ENCODE results near the gene BCAP31.

BCAP31 gene

DNA sequence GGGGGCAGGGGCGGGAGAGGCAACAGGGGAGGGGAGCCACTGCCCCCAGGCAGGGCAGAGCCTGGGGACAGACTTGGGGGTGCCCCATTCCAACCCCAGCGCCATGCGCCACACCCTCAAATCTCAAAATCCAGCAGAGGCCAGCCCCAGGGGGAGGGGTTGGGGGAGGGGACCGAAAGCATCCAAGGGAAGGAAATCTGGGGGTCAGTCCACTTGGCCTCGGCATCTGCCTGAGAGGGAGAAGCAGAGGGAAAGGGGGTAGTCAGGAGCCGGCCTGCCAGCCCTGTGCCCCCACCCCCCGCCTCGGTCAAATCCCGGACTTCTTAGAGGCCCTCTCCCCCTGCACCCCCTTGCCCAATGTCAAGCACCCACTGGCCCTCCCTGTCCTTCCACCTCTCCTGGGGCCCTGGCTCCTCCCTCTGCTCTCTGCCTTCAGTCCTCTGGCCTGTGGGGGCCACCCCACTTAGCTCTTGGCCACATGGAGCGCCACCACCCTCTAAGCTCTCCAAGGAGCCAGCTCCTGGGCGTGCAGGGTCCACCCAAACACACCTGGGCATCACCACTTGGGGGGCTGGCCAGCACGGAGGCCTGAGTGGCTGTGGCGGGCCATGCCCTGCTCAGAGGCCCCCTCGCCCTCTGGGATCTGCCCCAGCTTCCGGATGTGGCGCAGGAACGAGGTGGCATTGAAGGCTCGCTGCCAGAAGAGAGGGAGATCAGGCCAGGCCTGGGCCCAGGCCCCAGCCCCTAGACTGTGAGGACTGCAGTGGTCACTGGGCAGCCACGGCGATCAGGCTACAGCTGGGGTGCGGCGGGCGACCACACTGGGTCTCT is 54.1 kb downstream of the BCAP31 start:
- no peak for TF ChIP-seq POLR2AphosphoS5 (IDR thresholded peaks at IDR 0.05; ENCODE audit: low read depth)
- TF ChIP-seq, protein P1, sequence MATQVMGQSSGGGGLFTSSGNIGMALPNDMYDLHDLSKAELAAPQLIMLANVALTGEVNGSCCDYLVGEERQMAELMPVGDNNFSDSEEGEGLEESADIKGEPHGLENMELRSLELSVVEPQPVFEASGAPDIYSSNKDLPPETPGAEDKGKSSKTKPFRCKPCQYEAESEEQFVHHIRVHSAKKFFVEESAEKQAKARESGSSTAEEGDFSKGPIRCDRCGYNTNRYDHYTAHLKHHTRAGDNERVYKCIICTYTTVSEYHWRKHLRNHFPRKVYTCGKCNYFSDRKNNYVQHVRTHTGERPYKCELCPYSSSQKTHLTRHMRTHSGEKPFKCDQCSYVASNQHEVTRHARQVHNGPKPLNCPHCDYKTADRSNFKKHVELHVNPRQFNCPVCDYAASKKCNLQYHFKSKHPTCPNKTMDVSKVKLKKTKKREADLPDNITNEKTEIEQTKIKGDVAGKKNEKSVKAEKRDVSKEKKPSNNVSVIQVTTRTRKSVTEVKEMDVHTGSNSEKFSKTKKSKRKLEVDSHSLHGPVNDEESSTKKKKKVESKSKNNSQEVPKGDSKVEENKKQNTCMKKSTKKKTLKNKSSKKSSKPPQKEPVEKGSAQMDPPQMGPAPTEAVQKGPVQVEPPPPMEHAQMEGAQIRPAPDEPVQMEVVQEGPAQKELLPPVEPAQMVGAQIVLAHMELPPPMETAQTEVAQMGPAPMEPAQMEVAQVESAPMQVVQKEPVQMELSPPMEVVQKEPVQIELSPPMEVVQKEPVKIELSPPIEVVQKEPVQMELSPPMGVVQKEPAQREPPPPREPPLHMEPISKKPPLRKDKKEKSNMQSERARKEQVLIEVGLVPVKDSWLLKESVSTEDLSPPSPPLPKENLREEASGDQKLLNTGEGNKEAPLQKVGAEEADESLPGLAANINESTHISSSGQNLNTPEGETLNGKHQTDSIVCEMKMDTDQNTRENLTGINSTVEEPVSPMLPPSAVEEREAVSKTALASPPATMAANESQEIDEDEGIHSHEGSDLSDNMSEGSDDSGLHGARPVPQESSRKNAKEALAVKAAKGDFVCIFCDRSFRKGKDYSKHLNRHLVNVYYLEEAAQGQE (IDR thresholded peaks at IDR 0.05; ENCODE audit: insufficient replicate concordance, low read depth) = no peak
- TF ChIP-seq GABPA (IDR thresholded peaks at IDR 0.05; ENCODE audit: low read depth) = no peak
- TF ChIP-seq, protein P2, sequence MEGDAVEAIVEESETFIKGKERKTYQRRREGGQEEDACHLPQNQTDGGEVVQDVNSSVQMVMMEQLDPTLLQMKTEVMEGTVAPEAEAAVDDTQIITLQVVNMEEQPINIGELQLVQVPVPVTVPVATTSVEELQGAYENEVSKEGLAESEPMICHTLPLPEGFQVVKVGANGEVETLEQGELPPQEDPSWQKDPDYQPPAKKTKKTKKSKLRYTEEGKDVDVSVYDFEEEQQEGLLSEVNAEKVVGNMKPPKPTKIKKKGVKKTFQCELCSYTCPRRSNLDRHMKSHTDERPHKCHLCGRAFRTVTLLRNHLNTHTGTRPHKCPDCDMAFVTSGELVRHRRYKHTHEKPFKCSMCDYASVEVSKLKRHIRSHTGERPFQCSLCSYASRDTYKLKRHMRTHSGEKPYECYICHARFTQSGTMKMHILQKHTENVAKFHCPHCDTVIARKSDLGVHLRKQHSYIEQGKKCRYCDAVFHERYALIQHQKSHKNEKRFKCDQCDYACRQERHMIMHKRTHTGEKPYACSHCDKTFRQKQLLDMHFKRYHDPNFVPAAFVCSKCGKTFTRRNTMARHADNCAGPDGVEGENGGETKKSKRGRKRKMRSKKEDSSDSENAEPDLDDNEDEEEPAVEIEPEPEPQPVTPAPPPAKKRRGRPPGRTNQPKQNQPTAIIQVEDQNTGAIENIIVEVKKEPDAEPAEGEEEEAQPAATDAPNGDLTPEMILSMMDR (IDR thresholded peaks at IDR 0.05; ENCODE audit: insufficient read depth, low read length) = no peak
- peaks cover 5% of the 10 kb centered on the region for H3K27me3 ChIP-seq (ENCODE audit: insufficient read depth, poor library complexity, severe bottlenecking)
- no peak overlapping the region for H3K4me3 ChIP-seq (replicated peaks; ENCODE audit: insufficient read depth, low read length)
- H3K27ac ChIP-seq (replicated peaks) = no peak overlapping the region
- no peak for DNase-seq (ENCODE audit: low read depth in 1 of 2, low spot score in 1 of 2)

DNA sequence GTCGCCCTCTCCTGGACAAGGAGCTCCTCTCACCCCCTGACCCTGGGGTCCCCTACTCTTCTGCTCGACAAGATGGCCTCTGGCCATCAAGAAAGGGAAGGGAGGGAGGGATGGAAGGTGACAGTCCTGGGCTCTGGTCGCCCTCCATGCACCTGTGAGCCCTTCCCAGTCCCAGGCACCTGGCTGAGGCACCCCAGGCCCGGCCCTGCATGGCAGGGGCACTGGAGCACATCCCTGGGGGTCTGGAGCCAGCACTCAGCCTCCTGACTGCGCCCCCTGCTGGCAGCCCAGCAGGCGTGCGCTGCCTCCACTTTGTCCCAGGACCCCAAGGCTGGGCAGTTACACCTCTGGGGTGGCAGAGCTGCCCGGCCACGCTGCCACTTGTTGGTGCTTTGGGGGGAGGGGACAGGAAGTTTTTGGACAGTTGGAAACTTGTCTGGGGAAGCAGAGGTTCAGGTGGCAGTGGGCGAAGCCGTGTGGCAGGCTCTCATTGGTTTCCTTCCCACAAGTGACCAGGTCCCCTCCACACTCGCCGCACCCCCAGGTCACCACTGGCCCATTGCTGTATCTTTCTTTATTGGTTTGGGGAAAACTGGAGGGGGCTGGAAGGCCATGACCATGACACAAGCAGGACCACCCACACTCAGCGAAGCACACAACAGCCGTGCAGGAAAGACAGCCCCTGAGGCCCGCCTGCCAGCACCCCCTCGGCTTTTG is 54.9 kb downstream of the BCAP31 start:
- H3K27me3 ChIP-seq (ENCODE audit: insufficient read depth, poor library complexity, severe bottlenecking) = peaks cover 2% of the 10 kb centered on the region
- no peak overlapping the region for H3K27ac ChIP-seq (replicated peaks)
- DNase-seq (ENCODE audit: low read depth in 1 of 2, low spot score in 1 of 2) = no peak
- H3K4me3 ChIP-seq (replicated peaks; ENCODE audit: insufficient read depth, low read length) = no peak overlapping the region
- no peak for TF ChIP-seq SPI1 (IDR thresholded peaks at IDR 0.05; ENCODE audit: borderline replicate concordance, low read depth)
- TF ChIP-seq, protein P2 (IDR thresholded peaks at IDR 0.05; ENCODE audit: insufficient read depth, low read length) = peak; percentile 20
- TF ChIP-seq POLR2AphosphoS5 (IDR thresholded peaks at IDR 0.05; ENCODE audit: low read depth) = no peak

DNA sequence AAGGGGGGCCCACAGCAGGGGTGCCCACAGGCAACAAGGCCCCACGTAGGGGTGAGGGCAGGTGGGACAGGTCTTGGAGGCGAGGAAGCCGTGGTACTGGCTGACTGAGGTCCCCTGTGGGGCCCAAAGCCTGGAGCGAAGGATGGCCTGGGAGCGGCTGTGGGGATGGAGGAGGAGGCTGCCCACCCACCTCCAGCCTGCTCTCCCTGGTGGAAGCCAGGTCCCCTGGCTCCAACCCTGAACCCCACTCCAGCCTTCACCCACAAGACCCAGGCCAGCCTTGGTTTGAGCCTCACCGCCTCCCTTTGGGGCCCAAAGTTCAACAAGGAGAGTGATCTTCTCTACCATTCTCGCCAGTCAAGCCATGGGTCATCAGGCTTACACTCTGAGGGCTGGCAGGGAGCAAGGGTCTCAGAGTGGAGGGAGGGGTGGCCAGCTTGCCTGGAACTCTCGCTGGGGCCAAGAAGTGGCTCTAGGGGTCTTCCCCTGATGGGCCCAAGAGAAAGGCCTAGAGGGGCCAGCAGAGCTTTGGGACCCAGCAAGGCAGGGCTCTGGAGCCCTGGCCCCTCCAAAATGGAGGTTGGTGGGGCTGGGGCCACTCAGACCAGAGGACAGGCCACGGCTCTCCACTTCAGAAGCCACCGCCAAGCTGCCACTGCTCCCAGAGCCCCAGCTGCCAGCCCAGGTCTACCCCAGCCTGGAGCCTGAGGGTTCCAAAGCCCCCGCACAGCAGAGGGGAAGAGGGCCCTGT is 55.6 kb downstream of the BCAP31 start:
- Histone ChIP-seq H3K27ac (replicated peaks) (no peak overlapping the region), H3K27me3 (ENCODE audit: insufficient read depth, poor library complexity, severe bottlenecking) (no peaks in the 10 kb centered on the region), H3K4me3 (replicated peaks; ENCODE audit: insufficient read depth, low read length) (no peak overlapping the region)
- no peak for TF ChIP-seq SPI1 (IDR thresholded peaks at IDR 0.05; ENCODE audit: borderline replicate concordance, low read depth)
- no peak for TF ChIP-seq GABPA (IDR thresholded peaks at IDR 0.05; ENCODE audit: low read depth)
- TF ChIP-seq, protein P2 (IDR thresholded peaks at IDR 0.05; ENCODE audit: insufficient read depth, low read length) = no peak
- TF ChIP-seq, protein P1 (IDR thresholded peaks at IDR 0.05; ENCODE audit: insufficient replicate concordance, low read depth) = no peak
- TF ChIP-seq POLR2AphosphoS5 (IDR thresholded peaks at IDR 0.05; ENCODE audit: low read depth) = no peak
- no peak for DNase-seq (ENCODE audit: low read depth in 1 of 2, low spot score in 1 of 2)

Data from HL-60 (cell line).